Glutamatergic neuron (in vitro differentiated cells): Measurements from ENCODE around the gene USPL1. TPM values are rescaled to one million over a fixed set of nuclear protein-coding genes. Genes with fewer than 3 reads are reported as not detected.

Experiments
- DNase-seq: peaks from one replicate; pipeline ENCODE4 v3.0.0; 2022
- H3K27ac Mint-ChIP-seq: one replicate; pipeline ENCODE4 v1.8.0; 2020; ENCODE audit warnings: mild to moderate bottlenecking, mixed read lengths, inconsistent platforms; ENCODE audit not compliant: unreplicated experiment
- H3K27me3 Mint-ChIP-seq: one replicate; pipeline ENCODE4 v1.8.0; 2020; ENCODE audit warnings: mild to moderate bottlenecking, moderate library complexity, mixed read lengths, inconsistent platforms; ENCODE audit not compliant: unreplicated experiment
- H3K36me3 Mint-ChIP-seq: one replicate; pipeline ENCODE4 v1.8.0; 2020; ENCODE audit warnings: mild to moderate bottlenecking, mixed read lengths, inconsistent platforms; ENCODE audit not compliant: unreplicated experiment
- H3K4me1 Mint-ChIP-seq: one replicate; pipeline ENCODE4 v1.8.0; 2020; ENCODE audit warnings: mild to moderate bottlenecking, low read depth, mixed read lengths, inconsistent platforms; ENCODE audit not compliant: unreplicated experiment
- H3K4me3 Mint-ChIP-seq: one replicate; pipeline ENCODE4 v1.8.0; 2020; ENCODE audit warnings: mild to moderate bottlenecking, mixed read lengths, inconsistent platforms; ENCODE audit not compliant: unreplicated experiment
- H3K9me3 Mint-ChIP-seq: one replicate; pipeline ENCODE4 v1.8.0; 2020; ENCODE audit warnings: mild to moderate bottlenecking, moderate library complexity, mixed read lengths, inconsistent platforms; ENCODE audit not compliant: unreplicated experiment
- CTCF ChIP-seq: fragments of 200-600 bp; sonication (generic); IDR thresholded peaks from one replicate; pipeline ENCODE4 v1.5.0; 2021; ENCODE audit not compliant: partially characterized antibody, unreplicated experiment
- total RNA-seq: library from RNA; stranded (reverse); fragmentation: NEBNext Ultra II Directional; extraction: Animal tissue kit (Norgen Biotek cat#: 25700); gene quantifications from one replicate; pipeline ENCODE4 v1.2.1, GENCODE V29; 2021; ENCODE audit not compliant: unreplicated experiment

Gene USPL1
- total RNA-seq, 1 donor from 2014 or later, result 101 TPM

GRCh38 chr13:30585748-30586262 is 31.9 kb upstream of the USPL1 start:
- DNase-seq, result no peak
- H3K9me3 Mint-ChIP-seq, result no peaks in the 10 kb centered on the region
- no peaks in the 10 kb centered on the region for H3K4me1 Mint-ChIP-seq
- H3K4me3 Mint-ChIP-seq, result no peak overlapping the region
- TF ChIP-seq CTCF, result no peak
- no peaks in the 10 kb centered on the region for H3K36me3 Mint-ChIP-seq
- H3K27me3 Mint-ChIP-seq, result peaks cover 2% of the 10 kb centered on the region
- H3K27ac Mint-ChIP-seq, result no peak overlapping the region

GRCh38 chr13:30587231-30587630 is 30.5 kb upstream of the USPL1 start:
- Mint-ChIP-seq H3K4me1 (no peaks in the 10 kb centered on the region), H3K27ac (no peak overlapping the region), H3K27me3 (peaks cover 2% of the 10 kb centered on the region), H3K4me3 (no peak overlapping the region), H3K36me3 (no peaks in the 10 kb centered on the region), H3K9me3 (no peaks in the 10 kb centered on the region)
- no peak for TF ChIP-seq CTCF
- no peak for DNase-seq

- no peak overlapping the region for H3K4me3 Mint-ChIP-seq
- no peaks in the 10 kb centered on the region for H3K36me3 Mint-ChIP-seq
- no peak for TF ChIP-seq CTCF
- H3K27ac Mint-ChIP-seq, result no peak overlapping the region
- peaks cover 2% of the 10 kb centered on the region for H3K27me3 Mint-ChIP-seq
- DNase-seq, result no peak
- no peaks in the 10 kb centered on the region for H3K4me1 Mint-ChIP-seq
- H3K9me3 Mint-ChIP-seq, result no peaks in the 10 kb centered on the region
These were observed 30.0 kb upstream of the USPL1 start for GRCh38 chr13:30587739-30588138.

- TF ChIP-seq CTCF, result no peak
- no peak overlapping the region for H3K4me3 Mint-ChIP-seq
- H3K9me3 Mint-ChIP-seq, result no peaks in the 10 kb centered on the region
- no peak for DNase-seq
- H3K27ac Mint-ChIP-seq, result no peak overlapping the region
- H3K36me3 Mint-ChIP-seq, result no peaks in the 10 kb centered on the region
- no peaks in the 10 kb centered on the region for H3K27me3 Mint-ChIP-seq
- H3K4me1 Mint-ChIP-seq, result no peaks in the 10 kb centered on the region
These were observed 24.7 kb upstream of the USPL1 start for GRCh38 chr13:30593001-30593400.

GRCh38 chr13:30600496-30600895 is 17.2 kb upstream of the USPL1 start:
- no peak for DNase-seq
- Mint-ChIP-seq H3K27me3 (peaks cover 2% of the 10 kb centered on the region), H3K4me3 (no peak overlapping the region), H3K27ac (no peak overlapping the region), H3K9me3 (peaks cover 3% of the 10 kb centered on the region), H3K36me3 (peaks cover 5% of the 10 kb centered on the region), H3K4me1 (peaks cover 12% of the 10 kb centered on the region)
- no peak for TF ChIP-seq CTCF
